ENCODE measurements around the gene MYCBP. TPM values are rescaled to one million over a fixed set of nuclear protein-coding genes. Genes with fewer than 3 reads are reported as not detected.

MYCBP gene
- total and polyA plus RNA-seq, 7 donors: 6.6 to 27.9 (median 11.7) TPM

- no peak for ATAC-seq
- TF ChIP-seq CTCF (IDR thresholded peaks at IDR 0.05): no peak
- no peak for DNase-seq
- no peaks in the 10 kb centered on the region for H3K9me3 ChIP-seq
- H3K4me1 ChIP-seq: no peaks in the 10 kb centered on the region
- intact Hi-C loops (cut with DNase I): loop anchor here (5.0 to 10.0 kb wide), 3 partner anchors 788 to 1238 kb away; partner anchors contain the start of genes GNL2 (in 1 of the 2) and POU3F1 (in 1 of the 2)
- no peak overlapping the region for H3K27ac ChIP-seq
- H3K27me3 ChIP-seq (ENCODE audit: insufficient read depth in 3 of 3, low read length in 2 of 3): no peaks in the 10 kb centered on the region
- no peak overlapping the region for H3K4me3 ChIP-seq
- H3K36me3 ChIP-seq (ENCODE audit: insufficient read depth in 1 of 2, low read depth in 1 of 2): peaks cover 0 to 6% of the 10 kb centered on the region in 2 donors
- 68 to 70% (median 69%) methylated on average over 3 of the region's 3 CpGs for WGBS, 3 donors
These were observed 40.8 kb downstream of the MYCBP start for GRCh38 chr1:38832370-38832734.

DNA sequence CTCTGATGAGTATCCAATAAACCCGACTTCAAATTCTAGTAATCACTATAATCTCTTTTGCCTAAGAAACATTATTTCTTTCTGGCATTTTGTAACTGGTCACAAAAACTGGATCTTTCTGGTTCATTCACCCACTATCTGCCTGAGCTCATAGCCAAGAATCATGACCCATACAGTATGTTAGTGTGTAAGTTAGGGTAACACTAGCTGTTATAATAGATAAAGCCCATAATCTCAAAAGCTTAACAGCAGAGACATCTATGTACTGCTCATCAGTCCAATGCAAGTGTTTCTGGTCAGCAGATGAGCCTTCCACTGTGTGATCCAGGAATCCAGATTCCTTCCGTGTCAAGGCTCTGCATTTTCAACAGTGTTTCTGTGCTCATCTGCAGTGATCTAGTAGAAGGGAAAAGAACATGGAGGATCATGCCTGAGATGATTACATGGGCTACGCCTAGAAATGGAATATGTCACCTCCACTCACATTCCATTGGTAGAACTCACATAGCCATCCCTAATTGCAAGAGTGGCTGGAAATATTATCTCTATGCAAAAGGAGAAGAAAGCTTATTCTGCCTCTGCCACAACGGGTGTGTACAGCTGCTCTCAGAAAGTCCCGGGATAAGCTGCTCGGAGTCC, 41.3 kb downstream of the MYCBP start:
- no peak for TF ChIP-seq CTCF (IDR thresholded peaks at IDR 0.05)
- peaks cover 0 to under 1% of the 10 kb centered on the region in 2 donors for H3K36me3 ChIP-seq (ENCODE audit: insufficient read depth in 1 of 2, low read depth in 1 of 2)
- no peak overlapping the region for H3K4me3 ChIP-seq
- no peaks in the 10 kb centered on the region for H3K27me3 ChIP-seq (ENCODE audit: insufficient read depth in 3 of 3, low read length in 2 of 3)
- ATAC-seq: no peak
- no peak for DNase-seq
- WGBS, 3 donors: 38 to 43% (median 39%) methylated on average over 6 of the region's 6 CpGs
- H3K4me1 ChIP-seq: no peaks in the 10 kb centered on the region
- H3K9me3 ChIP-seq: no peaks in the 10 kb centered on the region
- intact Hi-C loops (cut with DNase I): loop anchor here (5.0 to 10.0 kb wide), 3 partner anchors 787 to 1237 kb away; partner anchors contain the start of genes GNL2 (in 1 of the 2) and POU3F1 (in 1 of the 2)
- no peak overlapping the region for H3K27ac ChIP-seq

DNA sequence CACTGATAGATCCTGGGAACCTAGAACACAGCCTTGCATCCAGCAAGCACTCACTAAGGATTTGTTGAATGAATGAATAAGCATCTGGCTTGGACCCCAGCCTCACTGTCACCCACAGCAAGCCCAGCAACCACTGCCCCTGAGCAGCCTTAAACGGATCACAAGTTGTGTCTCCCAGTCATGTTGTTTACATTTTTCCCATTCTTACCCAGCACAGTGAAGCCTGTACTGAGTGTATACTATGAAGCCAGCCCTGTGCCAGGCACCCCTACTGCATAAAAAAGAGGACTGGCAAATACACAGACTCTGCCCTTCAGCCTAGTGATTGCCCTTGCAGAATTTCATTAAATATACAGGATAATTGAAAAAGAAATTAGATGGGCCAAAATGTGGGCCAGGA, 43.8 kb downstream of the MYCBP start:
- 21 to 30% (median 25%) methylated on average over 1 of the region's 1 CpG for WGBS, 3 donors
- intact Hi-C loops (cut with DNase I): no loop called here

DNA sequence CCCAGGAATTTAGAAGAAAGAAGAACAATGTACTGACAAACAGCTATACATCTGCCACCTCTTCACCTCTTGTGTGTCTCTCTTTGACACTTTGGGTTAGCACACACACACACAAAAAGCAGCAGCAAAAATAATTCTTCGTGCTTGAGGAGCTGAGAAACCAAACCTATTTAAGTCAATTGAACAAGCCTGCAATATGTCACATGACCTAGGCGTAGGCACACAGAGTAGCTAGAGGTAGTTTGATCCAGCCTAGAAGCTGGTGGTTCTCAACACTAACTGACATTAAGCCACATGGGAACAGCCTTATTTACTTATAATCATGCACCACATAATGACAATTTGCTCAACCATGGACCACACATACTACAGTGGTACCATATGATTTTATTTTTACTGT, 45.8 kb downstream of the MYCBP start:
- Histone ChIP-seq H3K4me1 (no peaks in the 10 kb centered on the region), H3K9me3 (no peaks in the 10 kb centered on the region), H3K4me3 (no peak overlapping the region), H3K27me3 (ENCODE audit: insufficient read depth in 3 of 3, low read length in 2 of 3) (peaks cover 0 to 3% (median 0%) of the 10 kb centered on the region in 3 donors), H3K36me3 (ENCODE audit: insufficient read depth in 1 of 2, low read depth in 1 of 2) (no peaks in the 10 kb centered on the region), H3K27ac (no peak overlapping the region)
- DNase-seq: no peak
- no peak for ATAC-seq
- 73 to 83% (median 74%) methylated on average over 2 of the region's 2 CpGs for WGBS, 3 donors
- intact Hi-C loops (cut with DNase I): no loop called here
- TF ChIP-seq CTCF (IDR thresholded peaks at IDR 0.05): no peak

More for the DNA sequence above, 43.8 kb downstream of the MYCBP start:
- no peaks in the 10 kb centered on the region for H3K4me1 ChIP-seq
- DNase-seq (no peak), ATAC-seq (no peak)
- no peaks in the 10 kb centered on the region for H3K9me3 ChIP-seq
- no peak for TF ChIP-seq CTCF (IDR thresholded peaks at IDR 0.05)
- H3K27me3 ChIP-seq (ENCODE audit: insufficient read depth in 3 of 3, low read length in 2 of 3): peaks cover 0 to 3% (median 0%) of the 10 kb centered on the region in 3 donors
- no peak overlapping the region for H3K4me3 ChIP-seq
- H3K36me3 ChIP-seq (ENCODE audit: insufficient read depth in 1 of 2, low read depth in 1 of 2): no peaks in the 10 kb centered on the region
- H3K27ac ChIP-seq: no peak overlapping the region

GRCh38 chr1:38826886-38827285, 46.3 kb downstream of the MYCBP start:
- no peak for ATAC-seq
- no peak for DNase-seq
- TF ChIP-seq CTCF (IDR thresholded peaks at IDR 0.05): no peak
- H3K4me3 ChIP-seq: no peak overlapping the region
- H3K4me1 ChIP-seq: no peaks in the 10 kb centered on the region
- H3K27ac ChIP-seq: no peak overlapping the region
- H3K36me3 ChIP-seq (ENCODE audit: insufficient read depth in 1 of 2, low read depth in 1 of 2): no peaks in the 10 kb centered on the region
- H3K9me3 ChIP-seq: no peaks in the 10 kb centered on the region
- peaks cover 0 to 5% (median 0%) of the 10 kb centered on the region in 3 donors for H3K27me3 ChIP-seq (ENCODE audit: insufficient read depth in 3 of 3, low read length in 2 of 3)
- intact Hi-C loops (cut with DNase I): no loop called here

All from psoas muscle (tissue), 8 donors.